Effector CD4-positive, alpha-beta T cell (primary cell): ENCODE results near the gene NEU4.

Experiments
- DNase-seq: peaks from one replicate; pipeline ENCODE4 v3.0.0-alpha.2; 2020

NEU4 gene

GRCh38 chr2:241853651-241854341, 44.8 kb downstream of the NEU4 start:
- no peak for DNase-seq

GRCh38 chr2:241854342-241855244, 45.6 kb downstream of the NEU4 start:
- DNase-seq: no peak

- no peak for DNase-seq
These were observed 46.4 kb downstream of the NEU4 start for GRCh38 chr2:241855245-241855887.

- no peak for DNase-seq
These were observed 47.0 kb downstream of the NEU4 start for GRCh38 chr2:241855888-241856422.

- DNase-seq: no peak
These were observed 48.1 kb downstream of the NEU4 start for GRCh38 chr2:241857041-241857541.

GRCh38 chr2:241857572-241858121, 48.7 kb downstream of the NEU4 start:
- no peak for DNase-seq

GRCh38 chr2:241858206-241859016, 49.4 kb downstream of the NEU4 start, which contains the start of gene PDCD1:
TSS of gene PDCD1 (minus strand) at chr2:241858894. CDS start at chr2:241858838, 56 bp downstream.
- no peak for DNase-seq

- DNase-seq: no peak
These were observed 50.0 kb downstream of the NEU4 start for GRCh38 chr2:241859017-241859435.

GRCh38 chr2:241859436-241860183, 50.6 kb downstream of the NEU4 start:
- no peak for DNase-seq

- DNase-seq: no peak
These were observed 51.4 kb downstream of the NEU4 start for GRCh38 chr2:241860184-241861078.

- DNase-seq: no peak
These were observed 52.3 kb downstream of the NEU4 start for GRCh38 chr2:241861264-241861663.

GRCh38 chr2:241862093-241862492, 53.1 kb downstream of the NEU4 start:
- DNase-seq: no peak

GRCh38 chr2:241862775-241863535, 54.0 kb downstream of the NEU4 start:
- DNase-seq: no peak

- DNase-seq: no peak
These were observed 54.6 kb downstream of the NEU4 start for GRCh38 chr2:241863536-241863954.

- no peak for DNase-seq
These were observed 55.3 kb downstream of the NEU4 start for GRCh38 chr2:241864168-241864849.

GRCh38 chr2:241864850-241865213, 55.8 kb downstream of the NEU4 start:
- DNase-seq: no peak

- DNase-seq: no peak
These were observed 56.5 kb downstream of the NEU4 start for GRCh38 chr2:241865416-241865956.
